Measurements from ENCODE around the gene PTTG1IP2.

- TF ChIP-seq CTCF (tag by site-specific recombination; IDR thresholded peaks at IDR 0.05) (no peak), ZNF2 (tag by site-specific recombination; IDR thresholded peaks at IDR 0.05) (no peak)
These were observed 22.8 kb downstream of the PTTG1IP2 start for GRCh38 chr7:90492250-90492649.

Data from HEK293 (cell line).